Activated naive CD4-positive, alpha-beta T cell (primary cell): Measurements from ENCODE around the gene TCF7L1.
"Not testable (repeated sequence)": the region's sequence is repeated elsewhere in the genome, so short reads cannot be mapped to it uniquely, and the experiment has no call there.

ENCODE experiments used
- DNase-seq, 4 experiments: peaks; one replicate each; lab custom pipeline; 2025; lab: John Stamatoyannopoulos, UW

Gene TCF7L1

DNA sequence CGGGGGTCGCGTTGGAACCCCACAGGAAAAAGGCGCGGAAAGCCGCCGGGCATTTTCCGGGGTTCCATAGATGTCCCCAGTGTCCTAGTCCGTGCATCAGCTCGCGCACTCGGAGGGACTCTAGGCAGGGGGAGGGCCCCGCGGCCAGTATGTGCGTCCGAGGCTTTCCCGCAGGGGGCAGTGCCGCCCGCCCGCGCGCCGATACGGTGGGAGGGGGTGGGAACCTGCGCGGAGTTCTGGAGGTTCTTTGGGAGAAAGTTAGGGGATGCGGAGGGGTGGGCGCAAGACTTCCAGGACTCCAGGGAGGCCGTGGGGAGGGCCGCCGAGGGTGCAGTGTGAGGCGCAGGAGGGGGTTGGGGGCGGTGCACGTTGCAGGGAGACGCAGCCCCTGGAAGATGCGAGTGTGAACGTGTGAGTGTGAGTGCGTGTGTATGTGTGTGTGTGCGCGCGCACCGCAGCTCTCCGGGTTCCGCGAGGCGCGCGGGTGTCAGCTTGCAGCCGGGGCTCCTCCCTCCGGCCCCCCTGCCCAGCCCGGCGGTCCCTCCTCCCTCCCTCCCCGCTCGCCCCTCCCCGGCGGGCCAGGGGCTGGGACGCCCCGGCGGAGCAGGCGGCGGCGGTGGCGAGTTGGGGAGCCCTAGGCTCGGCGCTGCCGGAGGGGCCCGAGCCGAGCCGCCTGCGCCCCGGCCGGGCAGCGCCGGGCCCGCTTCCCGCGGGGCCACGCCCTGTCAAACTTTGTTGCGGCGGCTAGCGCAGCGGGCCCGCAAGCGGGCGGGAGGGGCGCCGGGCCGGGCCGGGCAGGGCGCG lies at the start of gene TCF7L1:
TSS of gene TCF7L1 (plus strand) at position 559 of the 804 bp plus-strand sequence. CDS start 293 bp downstream, outside the sequence.
- DNase-seq: no peak

DNA sequence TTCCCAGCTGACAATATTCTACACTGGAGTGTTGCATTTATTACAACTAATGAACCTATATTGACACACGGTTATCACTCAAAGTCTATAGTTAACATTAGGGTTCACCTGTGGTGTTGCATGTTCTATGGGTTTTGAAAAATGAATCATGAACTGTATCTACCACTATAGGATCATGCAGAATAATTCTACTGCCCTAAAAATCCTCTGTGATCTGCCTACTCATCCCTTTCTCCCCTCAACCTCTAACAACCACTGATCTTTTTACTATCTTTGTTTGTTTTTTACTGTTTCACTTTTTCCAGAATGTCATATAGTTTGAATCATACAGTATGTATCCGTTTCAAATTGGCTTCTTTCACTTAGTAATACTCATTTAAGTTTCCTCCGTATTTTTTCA lies 47.6 kb upstream of the TCF7L1 start:
- no peak for DNase-seq

GRCh38 chr2:85087541-85087940 lies 45.7 kb upstream of the TCF7L1 start:
- no peak for DNase-seq

DNA sequence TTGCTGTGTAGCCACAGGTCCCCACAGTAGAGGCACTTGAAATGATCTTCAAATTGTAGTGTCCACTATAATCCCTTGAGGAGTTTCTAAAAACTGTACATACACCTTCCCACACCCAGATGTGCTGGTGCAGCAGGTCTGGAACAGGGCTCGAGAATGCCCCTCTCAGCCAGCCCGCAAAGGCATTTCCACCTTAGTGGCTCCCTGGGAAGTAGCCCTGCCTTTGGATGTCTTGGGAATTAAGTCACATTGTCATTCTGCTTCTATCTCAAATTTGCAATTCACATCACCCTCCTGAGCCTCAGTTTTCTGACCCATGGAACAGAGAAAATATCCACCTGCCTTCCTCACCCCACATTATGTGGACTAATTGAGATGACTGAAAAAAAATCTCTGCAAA lies 44.3 kb upstream of the TCF7L1 start:
- DNase-seq: no peak

DNA sequence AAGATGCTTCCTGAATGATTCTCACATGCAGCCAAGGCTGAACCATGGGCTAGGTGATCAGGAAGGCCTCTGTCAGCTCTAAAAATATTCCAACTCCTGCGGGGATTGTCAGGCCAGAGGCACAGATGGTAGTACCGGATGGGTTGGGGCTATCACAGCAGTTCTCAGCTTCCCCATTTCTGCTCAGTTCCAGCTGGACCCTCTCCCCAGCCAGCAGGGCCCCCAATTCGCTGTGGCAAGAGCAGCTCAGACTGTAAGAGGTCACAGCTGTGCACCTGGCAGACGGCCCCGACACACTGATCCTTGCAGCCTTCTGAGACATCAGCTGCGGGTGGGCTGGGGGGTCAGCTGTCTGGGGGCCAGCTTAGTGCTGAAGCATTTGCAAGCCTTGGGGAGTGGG lies 43.6 kb upstream of the TCF7L1 start:
- no peak for DNase-seq

DNA sequence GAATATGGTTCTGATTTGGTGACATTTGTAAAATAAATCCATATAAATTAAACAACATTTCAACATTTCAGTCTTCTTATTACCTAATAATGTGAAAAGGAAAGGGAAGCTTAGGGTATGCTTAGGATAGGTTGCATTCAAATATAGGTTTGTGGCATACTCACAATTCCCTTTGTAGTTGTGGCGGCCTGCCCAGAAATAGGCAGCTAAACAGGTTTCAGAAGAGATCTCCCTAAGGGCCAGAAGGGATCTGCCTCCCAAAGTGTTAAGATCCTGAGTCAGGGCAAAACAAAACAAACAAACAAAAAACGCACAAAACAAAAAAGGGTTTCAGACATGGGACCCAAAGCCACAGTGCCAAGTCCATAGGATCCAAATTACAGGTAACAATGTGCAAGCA lies 41.4 kb upstream of the TCF7L1 start:
- no peak for DNase-seq

- DNase-seq: no peak
These were observed 38.1 kb upstream of the TCF7L1 start for GRCh38 chr2:85095094-85095493.

GRCh38 chr2:85096616-85097015 lies 36.6 kb upstream of the TCF7L1 start:
- no peak for DNase-seq

GRCh38 chr2:85104228-85104627 lies 29.0 kb upstream of the TCF7L1 start:
- DNase-seq: no peak

DNA sequence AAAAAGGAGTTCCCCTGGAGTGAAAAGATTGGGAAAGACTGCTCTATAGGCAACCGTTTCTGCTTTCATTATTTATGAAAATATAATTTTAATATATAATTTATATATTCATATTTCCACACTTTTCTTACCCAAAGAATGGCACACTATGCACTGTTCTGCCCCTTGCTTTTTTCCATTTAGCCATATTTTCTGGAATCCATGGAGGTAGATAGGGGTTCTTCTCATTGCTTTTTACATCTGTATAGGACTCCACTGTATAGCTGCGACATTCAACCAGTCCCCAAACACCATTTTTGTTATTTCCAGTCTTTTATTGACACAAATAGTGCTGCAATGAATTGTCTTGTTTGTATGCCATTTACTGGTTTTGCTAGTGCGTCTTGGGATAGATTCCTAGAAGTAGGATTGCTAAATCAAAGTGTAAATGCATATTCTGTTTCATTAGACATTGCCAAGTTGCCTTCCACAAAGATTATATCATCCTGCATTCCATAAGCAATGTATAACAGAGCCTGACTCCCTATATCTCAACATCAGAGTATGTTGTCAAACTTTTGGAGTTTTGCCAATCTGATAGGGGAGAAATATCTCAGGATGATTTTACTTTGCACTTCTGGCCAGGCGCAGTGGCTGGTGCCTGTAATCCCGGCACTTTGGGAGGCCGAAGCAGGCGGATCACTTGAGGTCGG lies 26.6 kb upstream of the TCF7L1 start:
- no peak for DNase-seq

DNA sequence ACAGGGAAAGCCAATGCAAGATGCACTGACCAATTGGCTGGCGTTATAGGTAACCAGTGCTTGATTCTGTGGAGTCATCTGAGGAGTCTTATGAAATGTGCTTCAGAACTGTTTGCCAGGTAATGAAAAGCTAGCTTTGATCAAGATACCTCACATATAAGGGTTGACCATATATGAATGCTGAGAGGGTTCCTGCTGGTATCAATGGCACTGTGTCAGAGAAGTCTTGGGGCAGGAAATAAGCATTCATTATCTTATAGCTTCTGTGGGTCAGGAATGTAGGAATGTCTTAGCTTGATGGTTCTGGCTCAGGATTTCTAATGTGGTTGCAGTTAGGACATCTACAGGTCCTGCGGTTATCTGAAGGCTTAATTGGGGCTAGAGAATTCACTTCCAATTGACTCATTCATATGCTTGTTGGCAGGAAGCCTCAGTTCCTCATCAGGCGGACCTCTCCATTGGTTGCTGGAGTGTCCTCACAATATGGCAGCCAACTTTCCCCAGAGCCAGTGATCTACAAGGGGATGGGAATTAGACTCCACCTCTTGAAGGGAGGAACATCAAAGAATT lies 22.1 kb upstream of the TCF7L1 start:
- DNase-seq: no peak

- no peak for DNase-seq
These were observed 21.3 kb upstream of the TCF7L1 start for GRCh38 chr2:85111819-85112281.

- DNase-seq: no peak
These were observed 20.1 kb upstream of the TCF7L1 start for GRCh38 chr2:85112906-85113625.

DNA sequence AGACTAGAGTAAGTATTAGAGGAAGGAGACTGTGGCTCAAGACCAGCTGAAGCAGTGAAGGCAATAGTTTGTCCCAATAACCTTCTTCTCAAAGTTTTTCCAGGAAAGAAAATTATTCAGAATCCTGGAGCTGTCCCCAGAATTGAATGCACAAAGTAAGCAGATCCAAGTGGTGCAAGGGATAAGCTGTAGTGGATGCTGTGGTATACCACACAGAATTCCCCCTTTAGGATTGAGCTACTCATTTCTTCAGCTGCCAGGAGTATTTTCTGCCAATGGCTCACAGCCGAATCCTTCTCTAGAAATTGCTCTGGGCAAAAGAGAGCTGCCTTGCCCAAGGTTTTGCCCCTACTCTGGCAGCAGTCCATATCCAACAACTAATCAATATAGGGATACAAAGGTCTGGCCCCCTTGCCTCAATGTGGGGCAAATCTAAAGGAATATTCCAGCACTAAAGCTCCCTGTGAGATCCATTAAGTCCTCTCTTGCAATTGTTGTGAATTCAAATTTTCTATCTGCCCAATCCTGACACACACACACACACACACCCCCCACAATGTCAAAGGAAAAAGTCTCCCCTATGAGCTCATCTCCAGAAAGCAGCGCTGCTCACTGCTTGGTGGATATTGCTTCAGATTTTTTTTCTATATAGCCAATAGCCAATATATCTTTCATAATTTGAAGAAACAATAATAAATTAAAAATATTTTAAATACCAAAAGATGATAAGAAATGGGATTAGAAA lies 18.4 kb upstream of the TCF7L1 start:
- DNase-seq: no peak

DNA sequence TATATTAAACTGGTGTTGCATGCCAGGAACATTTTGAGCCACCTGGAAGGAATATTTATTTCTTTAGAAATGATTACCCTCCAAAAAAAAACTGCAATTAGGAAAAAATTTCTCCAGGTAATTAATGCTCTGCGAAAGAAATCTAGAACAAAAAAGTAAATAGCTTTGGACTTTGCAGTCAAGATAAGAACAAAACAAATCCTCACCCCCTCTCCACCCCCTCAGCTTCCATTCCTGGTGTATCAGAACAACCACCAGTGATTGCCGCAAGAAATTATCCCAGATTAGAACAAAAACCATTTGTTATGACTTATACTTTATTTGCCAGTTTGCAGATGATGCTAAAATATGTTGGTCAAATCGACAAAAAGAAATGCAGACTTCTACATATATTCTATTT lies 17.0 kb upstream of the TCF7L1 start:
- no peak for DNase-seq

DNA sequence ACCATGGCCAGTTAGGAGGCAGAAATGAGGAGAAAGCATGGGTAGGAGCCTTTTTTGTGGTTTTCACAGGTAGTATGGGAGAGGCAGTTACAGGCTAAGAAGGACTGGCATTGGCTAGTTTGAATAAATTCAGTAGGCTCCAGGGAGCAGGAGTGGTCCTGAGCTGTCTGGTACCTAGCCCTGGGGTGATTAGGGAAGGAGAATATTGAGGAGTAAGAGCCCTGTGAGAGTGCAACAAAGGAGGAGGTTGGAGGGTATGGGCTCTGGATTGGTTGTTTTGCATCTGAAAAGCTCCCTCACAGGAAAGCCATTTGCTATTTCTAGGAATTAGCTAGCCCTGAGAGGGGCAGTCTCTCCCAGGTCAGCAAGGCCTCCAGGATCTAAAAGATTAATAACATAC lies 13.3 kb upstream of the TCF7L1 start:
- no peak for DNase-seq

- no peak for DNase-seq
These were observed 12.8 kb upstream of the TCF7L1 start for GRCh38 chr2:85120363-85120762.

DNA sequence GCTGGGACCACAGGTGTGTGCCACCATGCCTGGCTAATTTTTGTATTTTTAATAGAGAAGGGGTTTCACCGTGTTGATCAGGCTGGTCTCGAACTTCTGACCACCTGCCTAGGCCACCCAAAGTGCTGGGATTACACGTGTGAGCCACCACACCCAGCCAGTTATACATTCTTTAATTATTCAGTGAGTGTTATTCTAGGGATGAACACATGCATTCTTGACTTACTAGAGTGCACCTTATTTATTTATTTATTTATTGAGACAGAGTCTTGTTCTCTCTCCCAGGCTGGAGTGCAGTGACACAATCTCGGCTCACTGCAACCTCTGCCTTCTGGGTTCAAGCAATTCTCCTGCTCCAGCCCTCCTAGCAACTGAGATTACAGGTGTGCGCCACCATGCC lies 6.7 kb upstream of the TCF7L1 start:
- DNase-seq: not testable (repeated sequence)

DNA sequence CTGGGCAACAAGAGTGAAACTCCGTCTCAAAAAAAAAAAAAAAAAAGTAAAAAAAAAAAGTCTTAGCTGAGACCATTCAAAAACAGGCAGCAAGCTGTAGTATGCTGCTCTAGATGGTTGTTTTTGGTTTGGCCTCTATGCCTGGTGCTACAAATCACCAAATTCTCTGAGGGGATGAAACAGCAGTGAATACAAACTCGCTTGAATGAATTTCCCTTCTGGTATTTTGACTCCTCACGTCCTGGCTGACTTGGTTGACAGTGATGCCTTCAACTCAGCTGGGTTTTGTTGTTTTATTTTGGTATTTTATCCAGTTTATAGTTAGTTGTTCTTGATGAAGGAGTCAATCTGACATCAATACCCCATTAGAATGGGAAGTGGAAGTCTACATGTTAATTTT lies 3.3 kb upstream of the TCF7L1 start:
- no peak for DNase-seq

GRCh38 chr2:85130407-85130806 lies 2.8 kb upstream of the TCF7L1 start:
- no peak for DNase-seq

DNA sequence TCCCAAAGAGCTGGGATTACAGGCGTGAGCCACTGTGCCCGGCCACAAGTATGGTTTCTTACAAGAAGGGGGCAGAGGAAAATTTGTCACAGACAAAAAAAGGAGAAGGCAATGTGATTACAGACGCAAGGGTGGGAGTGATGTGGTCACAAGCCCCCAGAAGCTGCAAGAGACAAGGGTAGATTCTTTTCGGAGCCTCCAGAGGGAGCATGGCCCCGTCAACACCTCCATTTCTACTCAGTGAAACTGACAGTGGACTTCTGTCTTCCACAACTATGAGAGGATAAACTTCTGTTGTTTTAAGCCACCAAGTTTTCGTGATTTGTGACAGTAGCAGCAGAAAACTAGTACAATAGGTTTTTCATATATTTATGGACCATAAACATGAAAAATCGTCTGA lies 2.1 kb upstream of the TCF7L1 start:
- no peak for DNase-seq

DNA sequence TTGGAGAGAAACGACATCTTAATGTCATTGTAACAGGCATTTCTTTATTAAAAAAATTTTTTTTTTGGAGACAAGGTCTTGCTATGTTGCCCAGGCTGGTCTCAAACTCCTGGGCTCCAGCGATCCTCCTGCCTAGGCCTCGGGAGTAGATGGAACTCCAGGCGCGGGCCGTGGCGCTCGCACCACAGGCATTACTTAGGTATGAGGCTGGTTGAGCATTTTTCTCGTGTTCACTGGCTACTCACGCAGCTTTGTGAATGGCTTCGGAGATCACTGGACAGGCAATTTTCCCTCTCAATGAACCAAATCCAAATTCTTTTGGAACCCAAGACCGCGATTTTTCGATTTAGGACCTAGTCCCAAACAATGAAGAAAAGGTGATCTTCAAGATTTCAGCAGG lies 795 bp upstream of the TCF7L1 start:
- no peak for DNase-seq
